NCI-H2196 treated with DMSO at 0.1 percent for 48 hours (cell line): Measurements from ENCODE around the gene SCIN.
A peak's percentile ranks its signal among the peaks of the same experiment; 100 is the strongest.

Source experiments
- DNase-seq: peaks from one replicate; lab custom pipeline; 2025; ENCODE audit not compliant: unreplicated experiment; lab: John Stamatoyannopoulos, UW

Gene SCIN

GRCh38 chr7:12567015-12567414, 3.5 kb upstream of the SCIN start:
- DNase-seq, result no peak

GRCh38 chr7:12569673-12570072, 847 bp upstream of the SCIN start:
- no peak for DNase-seq

GRCh38 chr7:12570168-12570533, 369 bp upstream of the SCIN start:
- DNase-seq, result peak; percentile 28

- no peak for DNase-seq
These were observed 1.2 kb downstream of the SCIN start for GRCh38 chr7:12571691-12572090.

GRCh38 chr7:12572941-12573575, 2.5 kb downstream of the SCIN start:
- DNase-seq, result no peak

- DNase-seq, result no peak
These were observed 3.4 kb downstream of the SCIN start for GRCh38 chr7:12573885-12574284.

GRCh38 chr7:12578930-12579640, 8.6 kb downstream of the SCIN start:
- no peak for DNase-seq

GRCh38 chr7:12581897-12582296, 11.4 kb downstream of the SCIN start:
- DNase-seq, result no peak

GRCh38 chr7:12582362-12582761, 11.8 kb downstream of the SCIN start:
- DNase-seq, result no peak

GRCh38 chr7:12583176-12583575, 12.7 kb downstream of the SCIN start:
- no peak for DNase-seq

- DNase-seq, result no peak
These were observed 13.4 kb downstream of the SCIN start for GRCh38 chr7:12583922-12584321.

GRCh38 chr7:12584930-12585329, 14.4 kb downstream of the SCIN start:
- no peak for DNase-seq

GRCh38 chr7:12586271-12586670, 15.8 kb downstream of the SCIN start:
- DNase-seq, result no peak

- DNase-seq, result no peak
These were observed 17.9 kb downstream of the SCIN start for GRCh38 chr7:12588259-12588904.

GRCh38 chr7:12590559-12590958, 20.0 kb downstream of the SCIN start:
- no peak for DNase-seq

- DNase-seq, result no peak
These were observed 23.8 kb downstream of the SCIN start for GRCh38 chr7:12594122-12594897.

- DNase-seq, result no peak
These were observed 24.6 kb downstream of the SCIN start for GRCh38 chr7:12595148-12595547.

- DNase-seq, result no peak
These were observed 25.8 kb downstream of the SCIN start for GRCh38 chr7:12596225-12596790.

GRCh38 chr7:12601302-12601869, 30.9 kb downstream of the SCIN start:
- DNase-seq, result no peak

- DNase-seq, result peak; percentile 84
These were observed 36.6 kb downstream of the SCIN start for GRCh38 chr7:12607134-12607533.

- no peak for DNase-seq
These were observed 39.0 kb downstream of the SCIN start for GRCh38 chr7:12609561-12609960.
